ENCODE results near the gene PLAC1. TPM values are rescaled to one million over a fixed set of nuclear protein-coding genes. Genes with fewer than 3 reads are reported as not detected.
A peak's percentile ranks its signal among the peaks of the same experiment; 100 is the strongest.

The PLAC1 gene
- total and polyA plus RNA-seq, 2 of the 4 experiments (the other 2 are of a cell fraction): 0.36 to 0.74 TPM

- Histone ChIP-seq H3K4ac (ENCODE audit: low read depth, low read length) (no peak overlapping the region), H3K79me1 (ENCODE audit: low read depth in 1 of 2, low read length in 2 of 2) (no peaks in the 10 kb centered on the region), H2AK9ac (replicated peaks; ENCODE audit: low read depth, low read length, poor library complexity) (no peak overlapping the region), H2BK20ac (ENCODE audit: low read depth, low read length) (no peak overlapping the region), H4K5ac (ENCODE audit: low read depth, low read length) (no peak overlapping the region), H2AFZ (replicated peaks; ENCODE audit: low read length, poor library complexity) (no peak overlapping the region), H3K27me3 (ENCODE audit: control insufficient read depth, insufficient read depth, low read length) (no peaks in the 10 kb centered on the region), H2AK5ac (ENCODE audit: low read depth, low read length) (no peak overlapping the region), H3K36me3 (ENCODE audit: control insufficient read depth, insufficient read depth, low read length) (no peaks in the 10 kb centered on the region), H4K91ac (ENCODE audit: insufficient read depth, low read depth, low read length) (no peak overlapping the region), H3K14ac (replicated peaks; ENCODE audit: low read depth, low read length) (no peak overlapping the region), H2BK5ac (ENCODE audit: low read depth, low read length, poor library complexity, severe bottlenecking) (no peak overlapping the region), H3K56ac (ENCODE audit: extremely low read depth, insufficient read depth, low read length) (no peak overlapping the region), H3K4me3 (ENCODE audit: insufficient read depth, low read depth, low read length) (no peak overlapping the region), H4K20me1 (ENCODE audit: insufficient read depth, low read length) (no peaks in the 10 kb centered on the region), H3K23ac (ENCODE audit: low read depth, low read length) (no peak overlapping the region), H2BK15ac (ENCODE audit: low read depth, low read length) (no peak overlapping the region), H2BK120ac (ENCODE audit: low read depth, low read length) (no peak overlapping the region), H3K18ac (ENCODE audit: low read depth, low read length) (no peak overlapping the region), H3K9me1 (ENCODE audit: insufficient read depth, low read length) (peaks cover 6% of the 10 kb centered on the region; the same call in 1 of the 2 replicates), H3K4me2 (ENCODE audit: low read depth, low read length) (peak overlapping the region; percentile 34; the same call in 1 of the 2 replicates), H3K9me3 (ENCODE audit: control insufficient read depth, insufficient read depth, low read length) (0 out of 2 replicates have a peak, but pooled peaks cover 2% of the 10 kb centered on the region), H3K27ac (ENCODE audit: insufficient read depth, low read length) (no peak overlapping the region), H4K8ac (ENCODE audit: low read depth in 2 of 2, low read length in 2 of 2) (no peak overlapping the region), H3K9ac (ENCODE audit: low read depth, low read length) (no peak overlapping the region; the same call in 1 of the 2 replicates), H3K4me1 (ENCODE audit: control insufficient read depth, insufficient read depth, low read length) (peaks cover 3% of the 10 kb centered on the region; the same call in 1 of the 2 replicates)
- intact Hi-C loops (cut with micrococcal nuclease): no loop called here
- no peak for ATAC-seq (ENCODE audit: low read depth)
- no peak for DNase-seq
- dilution Hi-C loops (cut with HindIII; ENCODE audit: low sequenced_read_pairs, unreplicated experiment): no loop called here
- CTCF ChIA-PET: interaction anchor here (1.6 kb wide), 1 partner anchor 14 kb away, joined by 3 read pairs; no protein-coding TSS in a partner anchor
- in situ Hi-C loops (cut with MboI; ENCODE audit: low sequenced_read_pairs): no loop called here
- no TSS peak for BruUV-seq (replicated peaks)
- no CpG with 5 or more reads among the region's 5 CpGs for WGBS, 2 experiments (ENCODE audit: extremely low coverage in 2 of 2, insufficient read length in 1 of 2)
- POLR2A ChIA-PET (ENCODE audit: unreplicated experiment): interaction anchor here (0.6 kb wide), 1 partner anchor 18 kb away, joined by 5 read pairs; no protein-coding TSS in a partner anchor
- TF ChIP-seq BHLHE40 (IDR thresholded peaks at IDR 0.05; ENCODE audit: low read depth, low read length) (no peak), MAZ (IDR thresholded peaks at IDR 0.05; ENCODE audit: borderline replicate concordance, low read depth, low read length) (no peak)
Observed at GRCh38 chrX:134571796-134572195, 86.5 kb downstream of the PLAC1 start.

All from IMR-90 (cell line).